HG02870 (cell line): ENCODE measurements around the gene KASH5.
"Not testable (repeated sequence)": the region's sequence is repeated elsewhere in the genome, so short reads cannot be mapped to it uniquely, and the experiment has no call there.

Source experiments
- ATAC-seq: cut with Tn5 transposase; IDR thresholded peaks from one replicate; pipeline ENCODE4 v1.9.1; 2021; ENCODE audit warnings: mild to moderate bottlenecking, moderate library complexity; ENCODE audit not compliant: unreplicated experiment

KASH5 gene

GRCh38 chr19:49435670-49436069 lies 47.6 kb downstream of the KASH5 start:
- ATAC-seq: no peak

GRCh38 chr19:49436381-49437017 lies 48.5 kb downstream of the KASH5 start:
- ATAC-seq: no peak

GRCh38 chr19:49437231-49437630 lies 49.2 kb downstream of the KASH5 start:
- no peak for ATAC-seq

- ATAC-seq: no peak
These were observed 50.2 kb downstream of the KASH5 start for GRCh38 chr19:49438261-49438660.

GRCh38 chr19:49439836-49440235 lies 51.8 kb downstream of the KASH5 start:
- ATAC-seq: no peak

- no peak for ATAC-seq
These were observed 52.6 kb downstream of the KASH5 start for GRCh38 chr19:49440439-49441209.

GRCh38 chr19:49441210-49441959 lies 53.3 kb downstream of the KASH5 start, which contains the start of gene SLC17A7:
SLC17A7 (minus strand) TSS chr19:49441527; CDS start chr19:49441379, 148 bp downstream.
- no peak for ATAC-seq

GRCh38 chr19:49441960-49442350 lies 53.9 kb downstream of the KASH5 start:
- ATAC-seq: no peak

- no peak for ATAC-seq
These were observed 54.3 kb downstream of the KASH5 start for GRCh38 chr19:49442354-49442753.

GRCh38 chr19:49442771-49443365 lies 54.8 kb downstream of the KASH5 start:
- ATAC-seq: peak; percentile 14

GRCh38 chr19:49443366-49444099 lies 55.5 kb downstream of the KASH5 start:
- peak; percentile 72 for ATAC-seq

- ATAC-seq: not testable (repeated sequence)
These were observed 56.2 kb downstream of the KASH5 start for GRCh38 chr19:49444100-49444700.

GRCh38 chr19:49445997-49446396 lies 57.9 kb downstream of the KASH5 start:
- no peak for ATAC-seq

- no peak for ATAC-seq
These were observed 59.7 kb downstream of the KASH5 start for GRCh38 chr19:49447485-49448431.

GRCh38 chr19:49448432-49448786 lies 60.4 kb downstream of the KASH5 start:
- ATAC-seq: no peak

- ATAC-seq: no peak
These were observed 62.4 kb downstream of the KASH5 start for GRCh38 chr19:49450405-49450804.

- peak; percentile 59 for ATAC-seq
These were observed 63.6 kb downstream of the KASH5 start, which contains the start of gene PIH1D1 for GRCh38 chr19:49451430-49452181. PIH1D1 (minus strand) TSS chr19:49451814; CDS start chr19:49451574, 240 bp downstream.

- ATAC-seq: peak; percentile 79
These were observed 65.1 kb downstream of the KASH5 start, which contains the start of gene ALDH16A1 for GRCh38 chr19:49453013-49453756. ALDH16A1 (plus strand) TSS chr19:49453225; CDS start chr19:49453332, 107 bp downstream.
